CD4-positive, alpha-beta T cell treated with Interleukin-17A for 1 hour (primary cell): Measurements from ENCODE around the gene UBE2S.
A peak's percentile ranks its signal among the peaks of the same experiment; 100 is the strongest.

Source experiments
- DNase-seq: peaks from one replicate; pipeline ENCODE4 v3.0.0-alpha.2; 2020

UBE2S gene

GRCh38 chr19:55358943-55359908 lies 48.4 kb downstream of the UBE2S start:
- no peak for DNase-seq

GRCh38 chr19:55358493-55358892 lies 49.1 kb downstream of the UBE2S start:
- no peak for DNase-seq

- DNase-seq: no peak
These were observed 52.3 kb downstream of the UBE2S start for GRCh38 chr19:55355213-55355821.

- DNase-seq: no peak
These were observed 52.8 kb downstream of the UBE2S start, which contains the start of gene COX6B2 for GRCh38 chr19:55354698-55355212. Gene COX6B2 (minus strand): TSS chr19:55354719. CDS start chr19:55354521, 198 bp downstream.

GRCh38 chr19:55353803-55354697 lies 53.5 kb downstream of the UBE2S start:
- peak; percentile 77 for DNase-seq

GRCh38 chr19:55353356-55353802 lies 54.2 kb downstream of the UBE2S start:
- no peak for DNase-seq

- no peak for DNase-seq
These were observed 54.9 kb downstream of the UBE2S start for GRCh38 chr19:55352549-55353145.

- no peak for DNase-seq
These were observed 55.5 kb downstream of the UBE2S start for GRCh38 chr19:55352040-55352439.

- DNase-seq: no peak
These were observed 56.8 kb downstream of the UBE2S start for GRCh38 chr19:55350620-55351315.
